Activated CD4-positive, alpha-beta T cell treated with anti-CD3 and anti-CD28 coated beads for 48 hours (primary cell): ENCODE data around the gene C1QL2.
A peak's percentile ranks its signal among the peaks of the same experiment; 100 is the strongest.

ENCODE experiments used
- DNase-seq: peaks from one replicate; pipeline ENCODE4 v3.0.0-alpha.2; 2020

The C1QL2 gene

DNA sequence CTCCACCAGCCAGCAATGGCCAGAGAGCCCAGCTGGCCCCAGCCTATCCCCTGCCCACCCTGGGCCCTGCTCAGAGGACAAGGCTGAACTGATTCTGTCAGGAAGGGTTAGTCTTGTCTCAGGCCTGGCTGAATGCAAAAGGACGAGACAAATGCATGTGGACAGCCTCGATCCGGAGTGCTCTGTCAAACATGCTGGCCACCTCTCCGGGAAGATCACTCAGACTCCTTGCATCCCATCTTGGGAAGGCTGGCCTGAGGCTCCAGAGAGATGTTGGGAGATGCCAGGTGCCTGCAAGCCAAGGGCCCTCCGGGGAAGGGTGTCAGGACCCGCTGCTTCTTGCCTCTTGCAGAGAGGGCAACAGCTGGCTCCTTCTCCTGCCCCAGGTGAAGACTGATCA is 20.2 kb upstream of the C1QL2 start:
- no peak for DNase-seq

DNA sequence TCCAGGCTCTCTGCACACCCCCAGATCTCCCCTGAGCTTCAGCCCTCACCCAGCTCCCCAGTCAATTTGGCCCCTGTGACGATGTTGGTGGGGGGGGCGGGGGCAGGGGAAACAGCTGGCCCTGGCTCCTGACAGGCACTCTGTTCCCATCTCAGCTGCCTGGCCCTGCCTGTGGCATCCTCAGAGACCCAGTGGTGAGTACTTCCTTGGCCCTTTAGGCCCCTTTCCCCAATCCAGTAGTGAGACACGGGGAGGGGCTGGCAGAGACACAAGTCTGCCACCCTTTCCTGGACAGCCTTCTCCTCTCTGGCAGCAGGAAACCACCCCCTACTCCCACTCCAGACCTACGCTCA is 19.3 kb upstream of the C1QL2 start:
- DNase-seq: no peak

DNA sequence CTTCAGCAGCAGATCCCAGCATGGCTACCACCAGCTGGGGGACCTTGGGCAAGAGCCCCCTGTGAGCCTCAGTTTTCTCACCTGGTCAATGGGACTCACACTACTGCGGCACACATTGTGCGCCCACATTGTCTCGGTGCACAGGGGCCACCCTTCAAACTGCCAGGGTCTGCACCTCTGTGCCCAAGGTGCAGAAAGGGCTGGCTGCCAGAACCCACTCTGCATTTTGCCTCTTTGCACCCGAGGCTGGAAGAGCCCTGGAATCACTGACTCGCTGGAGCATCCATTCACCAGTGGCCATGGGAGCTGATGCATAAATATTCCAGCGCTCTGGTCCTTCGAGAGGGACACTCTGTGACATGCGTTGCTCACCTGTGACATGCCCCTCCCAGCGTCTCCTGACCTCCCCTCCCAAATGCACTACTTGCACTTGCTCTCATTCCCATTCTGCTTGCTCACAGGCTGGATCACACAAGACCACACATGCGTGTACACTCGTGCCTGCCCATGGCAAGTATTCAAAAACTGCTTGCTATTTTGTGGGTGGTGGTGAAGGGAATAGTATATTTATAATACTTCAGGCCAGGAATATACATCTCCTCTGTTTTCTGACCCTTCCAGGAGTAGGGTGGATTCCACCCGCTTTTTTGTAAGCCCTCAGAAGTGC is 18.8 kb upstream of the C1QL2 start:
- DNase-seq: no peak

DNA sequence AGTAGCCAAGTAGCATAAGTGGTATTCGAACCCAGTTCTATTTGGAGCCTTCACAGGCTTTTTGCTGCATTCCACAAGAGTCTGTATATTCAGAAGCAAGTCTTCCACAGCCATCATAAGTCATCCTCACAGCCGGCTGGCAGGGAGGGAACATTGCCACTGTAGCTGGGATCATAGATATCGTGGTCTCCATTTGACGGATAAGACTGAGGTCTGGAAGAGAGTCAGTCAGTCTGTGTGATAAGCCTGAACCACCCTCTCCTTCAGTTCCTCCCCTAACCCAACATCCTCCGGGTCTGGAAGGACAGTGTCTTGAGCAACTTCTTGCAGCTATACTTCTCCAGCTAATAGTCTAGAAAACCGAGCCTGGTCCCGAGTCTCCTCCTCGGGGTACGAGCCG is 17.0 kb upstream of the C1QL2 start:
- DNase-seq: no peak

DNA sequence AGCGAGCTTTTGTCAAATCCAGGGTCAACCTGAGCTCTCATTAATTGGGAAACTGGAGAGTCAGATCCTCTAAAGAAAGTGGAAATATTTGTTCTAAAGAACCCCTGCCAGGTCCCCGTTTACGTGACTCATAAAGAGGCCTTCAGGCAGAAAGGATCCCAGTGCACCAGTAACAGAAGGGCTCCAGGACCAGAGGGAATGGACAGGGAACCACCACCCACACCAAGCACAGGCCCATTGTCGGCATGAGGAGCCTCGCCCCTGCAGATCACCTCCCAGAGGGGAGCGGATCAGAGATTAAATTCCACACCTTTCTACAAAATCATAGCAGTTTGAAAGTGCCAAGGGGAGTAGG is 16.4 kb upstream of the C1QL2 start:
- DNase-seq: no peak

DNA sequence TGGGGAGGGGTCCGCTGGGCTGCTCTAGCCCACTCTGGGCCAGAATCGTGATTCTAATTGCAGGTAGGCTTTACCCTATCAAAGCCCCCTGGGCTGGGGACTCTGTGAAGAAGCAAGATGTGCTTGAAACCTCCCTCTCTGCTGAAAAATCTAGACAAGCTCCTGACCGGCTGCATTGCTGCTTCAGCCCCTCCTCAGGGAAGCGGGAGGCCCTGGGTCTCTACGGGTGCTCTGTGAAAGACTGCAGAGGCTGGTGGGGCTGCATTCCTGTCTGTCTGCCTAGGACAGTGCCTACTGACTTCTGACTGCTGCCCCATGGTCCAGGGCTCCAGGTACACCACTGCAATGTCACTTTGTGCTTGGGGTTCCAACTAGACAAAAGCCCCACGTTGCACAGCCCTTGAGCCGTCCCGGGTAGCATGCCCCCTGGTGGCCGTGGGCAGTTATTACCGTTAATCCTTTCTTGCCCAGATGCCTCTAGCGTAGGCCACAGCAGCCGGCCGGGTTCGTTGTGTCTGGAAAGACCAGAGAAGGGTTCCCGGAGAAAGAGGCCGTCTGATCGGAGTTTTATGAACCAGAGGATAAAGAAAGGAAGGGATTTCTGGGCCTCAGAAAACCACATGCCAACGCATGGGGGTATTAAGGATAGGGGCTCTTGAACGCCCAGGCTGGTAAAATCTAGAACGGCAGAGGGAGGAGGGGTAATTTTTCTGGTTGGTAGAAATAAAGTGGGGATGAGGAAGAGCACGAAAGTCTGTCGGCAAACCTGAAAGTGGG is 15.9 kb upstream of the C1QL2 start:
- DNase-seq: peak; percentile 74

DNA sequence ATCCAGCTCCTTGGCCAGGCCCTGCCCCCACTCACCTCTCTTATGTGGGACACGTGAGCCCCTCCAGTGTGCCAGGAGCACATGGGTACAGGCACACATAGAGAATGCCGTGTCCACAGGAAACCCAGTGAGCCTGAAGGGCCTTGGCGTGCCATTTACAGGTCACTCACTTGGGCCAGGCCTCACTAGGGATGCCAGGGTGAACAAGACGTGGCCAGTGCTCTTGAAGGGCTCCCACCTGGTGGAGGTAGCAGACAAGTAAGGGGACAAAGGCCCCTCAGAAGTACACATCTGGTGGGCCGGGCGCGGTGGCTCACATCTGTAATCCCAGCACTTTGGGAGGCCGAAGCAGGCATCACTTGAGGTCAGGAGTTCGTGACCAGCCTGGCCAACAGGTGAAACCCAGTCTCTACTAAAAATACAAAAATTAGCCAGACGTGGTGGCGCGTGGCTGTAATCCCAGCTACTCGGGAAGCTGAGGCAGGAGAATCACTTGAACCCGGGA is 15.1 kb upstream of the C1QL2 start:
- no peak for DNase-seq

DNA sequence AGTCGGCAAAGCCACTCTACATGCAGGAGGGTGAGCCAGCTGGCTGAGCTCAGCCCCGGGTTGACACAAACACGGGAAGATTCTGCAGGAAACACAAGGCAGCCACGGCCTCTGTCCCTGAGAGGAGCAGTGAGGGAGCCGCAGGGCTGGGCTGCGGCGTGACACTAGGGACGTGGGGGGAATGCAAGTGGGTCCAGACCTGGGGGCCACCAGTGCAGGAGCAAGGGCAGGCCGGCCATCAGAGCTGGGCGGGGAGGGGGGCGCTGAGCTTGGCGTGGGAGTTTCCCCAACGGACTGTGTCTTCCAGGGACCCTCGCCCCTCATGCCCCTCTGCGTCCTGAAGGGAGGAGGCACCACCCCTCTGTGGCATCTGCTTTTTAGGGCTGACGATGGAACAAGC is 12.0 kb upstream of the C1QL2 start:
- DNase-seq: no peak

DNA sequence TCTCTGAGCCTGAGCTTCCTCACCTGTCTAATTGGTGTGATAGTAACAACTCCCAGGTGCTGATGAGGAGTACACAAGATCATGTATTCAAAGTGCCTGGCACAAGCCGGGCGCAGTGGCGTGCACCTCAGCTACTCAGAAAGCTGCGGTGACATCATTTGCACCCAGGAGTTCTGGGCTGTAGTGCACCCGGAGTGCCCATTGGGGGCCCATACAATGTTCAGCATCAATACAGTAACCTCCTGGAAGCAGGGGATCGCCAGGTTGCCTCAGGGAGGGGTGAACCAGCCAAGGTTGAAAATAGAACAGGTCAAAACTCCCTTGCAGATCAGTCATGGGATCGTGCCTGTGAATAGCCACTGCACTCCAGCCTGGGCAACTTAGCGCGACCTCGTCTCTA is 11.2 kb upstream of the C1QL2 start:
- no peak for DNase-seq

DNA sequence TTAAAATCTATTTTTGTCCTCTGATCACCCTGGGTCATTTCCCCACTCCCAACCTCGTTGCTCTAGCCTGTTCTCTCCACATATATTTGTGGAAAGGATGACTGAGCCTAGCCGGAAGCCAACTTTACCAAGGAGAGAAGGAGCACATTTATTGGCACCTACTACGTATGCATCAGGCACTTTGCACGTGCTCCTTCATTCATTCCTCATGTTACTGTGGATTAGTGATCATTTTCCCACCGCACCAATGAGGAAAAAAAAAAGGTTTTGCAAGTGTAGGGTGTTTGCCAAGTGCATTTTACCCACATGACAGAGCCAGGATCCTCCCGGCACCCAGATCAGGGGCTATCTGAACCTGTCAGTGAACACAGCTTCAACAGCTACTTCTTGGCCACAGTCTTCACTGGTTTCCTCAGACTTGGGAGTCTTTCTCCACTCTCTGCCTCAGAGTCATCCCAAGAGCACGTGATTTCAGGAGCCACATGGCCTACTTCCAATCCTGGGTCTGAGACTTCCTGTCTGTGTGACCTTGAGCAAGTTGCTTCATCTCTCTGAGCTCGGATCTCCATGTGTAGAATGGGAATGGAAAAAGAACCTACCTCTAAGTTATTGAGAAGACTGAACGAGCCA is 1.9 kb upstream of the C1QL2 start:
- no peak for DNase-seq

DNA sequence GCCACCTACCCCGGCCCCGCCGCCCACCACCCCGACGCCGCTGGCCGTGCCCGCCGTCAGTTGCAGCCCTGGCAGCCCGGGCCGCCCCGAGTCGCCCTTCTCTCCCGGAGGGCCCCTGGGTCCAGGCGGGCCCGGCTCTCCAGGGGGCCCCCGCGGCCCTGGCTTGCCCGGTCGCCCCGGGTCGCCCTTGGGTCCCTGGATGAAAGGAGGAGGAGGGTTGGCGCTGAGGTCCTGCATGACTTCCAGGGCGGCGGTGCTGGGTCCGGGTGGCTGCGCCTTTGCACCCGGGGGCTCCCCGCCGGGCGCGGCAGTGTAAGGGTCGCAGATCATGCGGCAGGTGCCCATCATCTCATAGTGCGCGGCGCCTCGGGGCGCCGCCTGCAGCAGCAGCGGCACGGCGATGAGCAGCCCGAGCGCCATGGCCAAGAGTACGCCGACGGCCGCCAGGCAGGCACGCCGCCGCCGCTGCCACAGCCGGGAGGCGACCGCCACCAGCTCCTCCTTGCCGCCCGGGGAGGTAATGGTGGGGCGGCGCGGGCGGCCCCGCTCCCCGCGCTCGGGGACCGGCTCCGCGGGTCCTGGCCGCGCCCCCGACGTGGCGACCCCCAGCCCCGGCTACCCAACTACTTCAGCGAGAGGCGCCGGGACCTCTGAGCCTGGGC is 570 bp downstream of the C1QL2 start:
- no peak for DNase-seq

DNA sequence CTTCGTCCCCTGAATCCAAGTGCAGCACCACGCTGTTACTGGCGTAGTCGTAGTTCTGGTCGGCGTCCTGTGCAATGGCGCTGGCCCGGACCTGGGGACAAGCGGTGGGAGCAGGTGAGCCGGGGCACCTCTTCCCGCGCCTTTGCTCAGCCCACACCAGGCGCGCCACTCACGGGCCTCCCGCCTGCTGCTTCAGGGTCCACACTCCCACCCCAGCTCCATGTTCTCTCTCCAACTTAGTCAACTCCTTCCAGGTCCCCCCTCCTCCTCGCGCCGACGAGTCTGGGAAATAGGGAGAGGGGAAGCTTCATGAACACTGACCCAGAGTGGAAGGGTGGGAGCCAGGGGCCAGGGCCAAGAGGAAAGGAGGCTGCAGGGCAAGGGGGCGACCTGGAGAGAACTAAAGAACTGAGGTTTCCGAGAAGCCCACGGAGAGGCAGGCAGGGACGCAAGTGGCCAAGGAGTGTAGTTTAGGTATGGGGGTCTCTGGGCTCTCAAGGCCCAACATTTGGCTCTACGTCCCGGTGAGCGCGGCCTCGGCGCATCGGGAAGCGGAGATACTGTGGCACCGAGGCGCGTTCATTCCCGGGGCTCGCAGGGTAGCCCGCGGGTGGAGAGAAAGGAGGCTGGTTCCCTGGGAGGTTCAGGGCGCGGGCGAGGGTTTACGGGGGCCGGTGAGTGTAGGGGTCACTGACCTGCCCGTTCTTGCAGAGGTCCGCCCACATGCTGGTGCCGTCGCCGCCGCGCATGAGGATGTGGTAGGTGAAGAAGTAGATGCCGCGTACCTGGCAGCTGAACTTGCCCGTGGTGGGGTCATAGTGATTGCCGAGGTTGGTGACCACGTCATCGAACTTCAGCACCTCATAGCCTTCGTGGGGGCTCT is 1.4 kb downstream of the C1QL2 start:
- no peak for DNase-seq

DNA sequence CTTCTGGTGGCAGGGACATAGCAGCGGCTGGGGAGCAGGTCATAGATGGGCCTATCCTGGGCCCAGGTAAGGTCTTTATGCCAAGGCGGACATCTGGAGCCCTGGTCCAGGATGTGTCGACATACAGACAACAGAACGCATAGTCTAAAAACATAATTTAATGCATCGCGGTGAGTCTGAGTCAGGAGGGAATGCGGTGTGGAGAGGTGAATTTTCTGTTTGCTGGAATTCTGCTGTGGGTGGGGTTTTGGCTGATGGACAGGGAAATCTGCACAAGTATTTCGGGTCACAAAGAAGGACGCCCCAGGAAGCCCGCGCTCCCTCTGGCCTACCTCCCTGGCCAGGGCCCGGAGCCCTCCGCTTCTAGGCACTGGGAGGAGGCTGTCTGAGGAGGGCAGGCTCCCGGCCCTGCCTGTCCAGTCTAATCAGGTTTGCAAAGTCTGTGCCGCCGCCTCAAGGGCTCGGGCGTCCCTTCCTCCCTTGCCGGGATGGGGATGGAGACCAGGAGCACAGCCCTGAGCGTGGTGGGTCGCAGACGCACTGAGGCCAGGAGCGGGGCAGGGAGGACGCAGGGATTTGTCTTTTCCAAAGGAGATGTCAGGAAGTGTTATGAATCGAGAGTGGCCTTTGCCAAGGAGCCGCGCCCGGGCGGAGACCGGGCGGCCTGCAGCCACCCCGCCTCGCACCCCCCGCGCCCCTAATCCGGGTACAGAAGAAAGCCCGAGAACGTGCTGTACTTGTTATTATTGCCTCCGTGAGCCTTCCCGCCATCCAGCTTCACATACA is 2.3 kb downstream of the C1QL2 start:
- no peak for DNase-seq

DNA sequence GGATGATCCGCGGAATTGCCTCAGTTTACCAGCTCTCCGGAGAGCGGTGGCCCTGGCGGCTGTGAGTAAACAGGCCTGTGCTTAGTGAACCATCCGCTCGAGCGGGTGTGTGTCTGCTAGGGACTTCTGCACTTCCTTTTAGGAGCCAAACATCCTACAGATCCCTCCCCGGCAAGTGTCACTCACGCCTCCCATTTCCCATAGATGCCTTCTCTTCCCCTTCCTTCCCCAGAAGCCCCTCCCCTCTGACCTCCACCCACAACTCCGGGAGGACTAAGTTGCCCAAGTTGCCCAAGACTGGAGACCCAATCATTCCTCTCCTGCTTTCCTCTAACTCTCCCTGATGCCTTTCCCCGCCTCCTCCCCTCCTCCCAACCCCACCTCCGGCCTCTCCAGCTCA is 2.9 kb downstream of the C1QL2 start:
- no peak for DNase-seq

DNA sequence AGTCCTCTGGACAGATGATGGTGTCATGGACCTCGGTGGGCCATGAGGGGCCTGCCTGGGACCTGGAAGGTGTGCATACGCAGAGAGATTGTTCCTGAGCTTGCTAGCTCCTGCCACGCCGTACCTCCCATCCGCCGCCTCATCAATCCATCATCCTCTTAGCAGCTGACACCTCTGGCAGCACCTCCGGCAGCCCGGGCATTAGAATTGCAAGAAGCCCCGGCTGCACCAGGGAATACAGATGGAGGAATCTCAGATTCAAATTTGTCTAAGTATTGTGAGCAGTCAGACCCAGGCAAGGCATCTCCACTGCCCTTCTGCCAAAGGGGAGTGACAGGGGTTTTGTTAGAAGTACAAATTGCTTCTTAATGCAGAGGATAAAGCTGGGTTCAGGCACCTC is 4.5 kb downstream of the C1QL2 start:
- no peak for DNase-seq

DNA sequence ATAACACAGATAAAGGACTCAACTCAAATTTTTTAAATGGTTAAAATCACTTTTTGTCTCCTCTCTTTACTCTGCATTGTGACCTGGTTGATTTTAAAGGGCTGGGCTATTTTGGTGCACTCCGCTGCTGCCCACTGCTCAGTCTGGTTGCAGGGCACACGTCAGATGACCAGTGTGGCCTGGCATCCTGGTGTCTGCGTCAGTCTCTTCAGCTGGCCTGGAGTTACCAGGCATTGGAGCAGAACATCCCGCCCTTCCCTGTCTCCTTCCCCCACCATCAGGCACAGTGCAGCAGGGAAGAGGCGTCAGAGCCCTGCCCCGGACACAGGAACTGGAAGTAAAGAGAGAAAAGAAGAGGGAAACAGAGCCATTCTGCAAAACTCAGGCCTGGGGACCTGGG is 8.9 kb downstream of the C1QL2 start:
- no peak for DNase-seq

DNA sequence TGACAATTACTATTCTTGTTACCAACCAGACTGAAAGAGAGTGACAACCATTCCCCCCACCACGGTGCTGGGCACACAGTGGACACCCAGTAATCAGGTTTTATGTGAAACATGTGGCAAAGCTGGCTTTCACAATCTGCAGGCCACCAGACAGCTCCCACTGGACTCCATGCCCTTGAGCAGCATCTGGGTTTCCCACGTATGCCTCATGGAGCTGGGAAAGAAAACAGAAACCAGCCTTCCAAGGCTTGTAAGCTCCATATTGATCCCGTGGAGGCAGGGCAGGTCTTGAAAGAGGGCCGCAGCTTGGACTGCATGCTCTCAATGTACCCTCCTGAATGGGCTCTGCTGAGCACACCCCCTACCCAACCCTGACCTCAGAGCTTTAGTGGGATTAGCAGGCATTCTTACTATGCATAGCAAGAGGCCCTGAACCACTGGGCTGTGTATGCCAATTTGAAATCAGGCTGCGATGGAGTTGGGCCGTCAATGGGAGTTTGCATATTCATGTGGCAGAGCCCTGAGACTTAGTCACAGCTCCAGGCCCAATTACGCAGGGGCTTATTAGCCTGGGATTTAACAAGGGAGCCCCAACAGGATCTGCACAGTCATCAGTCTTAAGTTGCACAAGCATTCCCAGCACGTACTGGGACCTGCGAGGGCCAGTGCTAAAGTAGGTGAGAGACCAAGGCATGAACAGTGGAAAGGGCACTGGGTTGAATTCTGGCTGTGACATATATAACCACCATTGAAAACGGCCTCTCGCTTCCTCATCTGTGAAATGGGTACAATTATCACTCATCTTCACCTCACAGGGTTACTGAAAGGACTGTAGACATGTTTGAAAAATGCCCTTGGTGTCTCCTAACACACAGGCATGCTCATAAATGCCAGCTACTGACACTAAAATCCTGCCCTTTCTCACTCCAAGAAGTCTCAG is 10.5 kb downstream of the C1QL2 start:
- no peak for DNase-seq

DNA sequence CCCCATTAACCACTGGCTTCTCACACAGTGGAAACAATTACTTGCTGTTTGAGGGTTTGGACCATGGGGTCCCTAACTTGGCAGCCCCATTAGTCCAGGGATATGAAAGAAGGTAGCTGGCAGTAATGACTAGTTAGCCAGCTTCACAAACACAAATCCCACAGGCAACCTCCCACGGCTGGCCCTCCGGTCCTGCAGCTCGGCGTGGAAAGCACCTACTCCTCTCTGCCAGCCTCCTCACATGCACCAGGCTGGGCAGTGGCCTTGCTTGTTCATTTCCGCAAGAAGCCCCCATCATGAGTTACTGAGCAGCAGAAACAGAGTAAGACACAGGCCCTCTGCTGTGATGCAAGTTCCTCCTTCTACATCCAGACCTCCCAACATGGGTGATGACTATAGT is 13.7 kb downstream of the C1QL2 start:
- no peak for DNase-seq

DNA sequence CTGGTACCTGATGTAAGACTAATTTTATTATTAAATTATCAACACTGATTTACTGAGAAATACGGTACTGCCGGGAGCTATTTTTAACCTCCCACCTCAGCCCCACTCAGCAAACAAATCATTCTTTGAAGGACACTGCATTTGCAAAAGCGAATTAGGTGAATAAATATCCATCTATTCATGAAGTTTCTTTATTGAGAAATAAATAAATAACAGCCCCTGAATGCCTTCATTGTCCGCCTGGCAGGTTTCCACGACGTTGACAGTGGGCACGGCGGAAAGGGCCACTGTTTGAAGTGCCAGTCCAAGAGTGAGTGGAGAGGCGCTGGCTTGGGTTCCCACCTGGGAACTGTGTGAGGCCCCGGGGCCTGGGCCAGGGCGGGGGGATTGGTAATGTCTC is 15.7 kb downstream of the C1QL2 start:
- no peak for DNase-seq

DNA sequence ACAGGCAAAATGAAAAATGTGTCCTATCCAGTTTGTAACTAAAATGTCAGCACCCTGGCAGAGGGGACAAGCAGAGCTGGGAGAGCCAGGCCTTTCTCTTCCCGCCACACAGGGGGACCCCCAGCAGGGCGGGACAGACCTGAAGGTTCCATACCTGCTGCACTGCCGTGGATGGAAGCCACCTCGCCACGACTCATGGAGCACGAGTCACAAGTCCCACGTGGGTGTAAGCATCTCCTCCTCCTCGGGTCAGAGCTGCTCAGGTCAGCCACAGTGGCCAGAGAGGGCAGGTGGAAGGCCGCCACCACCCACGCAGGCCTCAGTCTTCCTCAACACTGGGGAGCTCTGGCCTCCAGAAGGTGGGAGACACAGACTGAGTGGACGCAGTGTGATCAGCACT is 21.0 kb downstream of the C1QL2 start:
- DNase-seq: peak; percentile 11

DNA sequence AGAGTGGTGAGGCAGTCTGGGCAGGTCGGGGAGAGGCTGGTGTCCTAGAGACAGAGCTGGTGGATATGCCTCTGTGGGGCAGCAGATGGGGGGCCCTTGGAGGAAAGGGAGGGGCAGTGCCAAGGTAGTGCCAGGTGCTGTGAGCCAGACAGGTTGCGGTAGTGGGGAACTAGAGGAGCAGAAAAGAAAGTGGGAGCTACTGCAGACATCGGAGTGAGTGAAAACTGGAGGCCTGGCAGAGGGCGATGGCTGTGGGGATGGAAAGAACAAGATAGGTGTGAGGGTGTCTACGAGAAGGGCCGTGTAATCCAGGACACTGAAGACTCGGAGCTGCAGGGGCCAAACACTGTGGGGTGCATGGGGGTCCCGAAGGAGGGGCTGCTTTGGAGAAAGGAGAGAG is 21.7 kb downstream of the C1QL2 start:
- no peak for DNase-seq
